Activated B cell treated with CpG ODN at 0.5 μM for 24 hours (primary cell): ENCODE data around the gene MARS1. TPM values are rescaled to one million over a fixed set of nuclear protein-coding genes. Genes with fewer than 3 reads are reported as not detected.

Source experiments
- ATAC-seq: fragments of 200-7000 bp; cut with Tn5 transposase; one replicate; pipeline ENCODE4 v1.10.0; 2021; ENCODE audit warnings: low read depth, mild to moderate bottlenecking, moderate library complexity
- CTCF ChIA-PET: fragments of 350-600 bp; sonication (Branson Sonifier 250); formaldehyde crosslinking; loops from one replicate; lab custom pipeline; 2021; ENCODE audit warnings: antibody characterized with exemption; lab: Charles Lee
- POLR2A ChIA-PET: fragments of 350-600 bp; sonication (Branson Sonifier 250); formaldehyde crosslinking; loops from one replicate; lab custom pipeline; 2021; ENCODE audit warnings: antibody characterized with exemption; lab: Charles Lee
- DNase-seq: peaks from one replicate; pipeline ENCODE4 v3.0.0; 2022
- H3K27ac Mint-ChIP-seq: one replicate; pipeline ENCODE4 v1.8.0; 2020; ENCODE audit warnings: mixed read lengths
- H3K27me3 Mint-ChIP-seq: one replicate; pipeline ENCODE4 v1.8.0; 2021; ENCODE audit warnings: mixed read lengths
- H3K36me3 Mint-ChIP-seq: one replicate; pipeline ENCODE4 v1.8.0; 2021; ENCODE audit warnings: low read depth, mixed read lengths
- H3K4me1 Mint-ChIP-seq: one replicate; pipeline ENCODE4 v1.8.0; 2021; ENCODE audit warnings: mixed read lengths
- H3K4me3 Mint-ChIP-seq: one replicate; pipeline ENCODE4 v1.8.0; 2020; ENCODE audit warnings: mild to moderate bottlenecking, mixed read lengths
- H3K9me3 Mint-ChIP-seq: one replicate; pipeline ENCODE4 v1.8.0; 2020; ENCODE audit warnings: mixed read lengths
- intact Hi-C: fragments of 100-400 bp; cut with micrococcal nuclease; formaldehyde crosslinking; loops from one replicate; pipeline ENCODE4 v1.15.1; 2024
- total RNA-seq: library from RNA; stranded (reverse); gene quantifications from 2 replicates; pipeline ENCODE4 v1.2.3, GENCODE V29; 2022
- TF ChIP-seq, protein P1 (sequence below): fragments of 200-600 bp; IDR thresholded peaks from one replicate; pipeline ENCODE4 v1.8.0; 2022; ENCODE audit warnings: antibody characterized with exemption, mild to moderate bottlenecking

Gene MARS1
- total RNA-seq, 1 donor from 2014 or later: 425 TPM

DNA sequence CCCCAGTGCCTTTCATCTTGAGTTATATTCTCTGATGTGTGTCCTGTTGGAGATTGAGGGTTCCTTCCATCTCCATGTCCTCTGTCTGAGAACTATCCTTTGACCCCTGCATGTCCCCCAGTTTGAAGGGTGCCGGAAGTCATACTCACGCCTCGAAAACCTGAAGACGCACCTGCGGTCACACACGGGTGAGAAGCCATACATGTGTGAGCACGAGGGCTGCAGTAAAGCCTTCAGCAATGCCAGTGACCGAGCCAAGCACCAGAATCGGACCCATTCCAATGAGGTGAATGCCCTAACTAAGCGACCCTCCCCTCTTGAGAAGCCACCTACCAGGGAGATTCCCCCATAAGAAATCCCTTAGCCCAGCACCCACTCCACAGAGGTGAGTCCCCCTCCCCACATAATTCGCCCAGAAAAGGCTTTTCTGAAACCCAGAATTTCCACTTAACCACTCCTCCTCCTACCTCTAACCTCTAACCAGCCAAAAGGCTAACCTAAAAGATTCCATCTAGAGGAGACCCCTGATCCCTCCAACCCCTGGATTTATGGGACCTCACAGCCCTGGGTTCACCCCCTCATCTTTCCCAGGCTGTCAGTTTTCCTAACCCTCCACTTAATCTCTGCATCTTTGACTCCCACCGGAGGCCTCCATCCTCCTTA lies 20.5 kb upstream of the MARS1 start:
- Mint-ChIP-seq H3K4me3 (no peak overlapping the region), H3K9me3 (no peaks in the 10 kb centered on the region), H3K27me3 (no peaks in the 10 kb centered on the region), H3K27ac (no peak overlapping the region), H3K4me1 (peaks cover 23% of the 10 kb centered on the region), H3K36me3 (peaks cover 46% of the 10 kb centered on the region)
- intact Hi-C loops: no loop called here
- ATAC-seq: no peak
- DNase-seq: no peak
- TF ChIP-seq, protein P1, sequence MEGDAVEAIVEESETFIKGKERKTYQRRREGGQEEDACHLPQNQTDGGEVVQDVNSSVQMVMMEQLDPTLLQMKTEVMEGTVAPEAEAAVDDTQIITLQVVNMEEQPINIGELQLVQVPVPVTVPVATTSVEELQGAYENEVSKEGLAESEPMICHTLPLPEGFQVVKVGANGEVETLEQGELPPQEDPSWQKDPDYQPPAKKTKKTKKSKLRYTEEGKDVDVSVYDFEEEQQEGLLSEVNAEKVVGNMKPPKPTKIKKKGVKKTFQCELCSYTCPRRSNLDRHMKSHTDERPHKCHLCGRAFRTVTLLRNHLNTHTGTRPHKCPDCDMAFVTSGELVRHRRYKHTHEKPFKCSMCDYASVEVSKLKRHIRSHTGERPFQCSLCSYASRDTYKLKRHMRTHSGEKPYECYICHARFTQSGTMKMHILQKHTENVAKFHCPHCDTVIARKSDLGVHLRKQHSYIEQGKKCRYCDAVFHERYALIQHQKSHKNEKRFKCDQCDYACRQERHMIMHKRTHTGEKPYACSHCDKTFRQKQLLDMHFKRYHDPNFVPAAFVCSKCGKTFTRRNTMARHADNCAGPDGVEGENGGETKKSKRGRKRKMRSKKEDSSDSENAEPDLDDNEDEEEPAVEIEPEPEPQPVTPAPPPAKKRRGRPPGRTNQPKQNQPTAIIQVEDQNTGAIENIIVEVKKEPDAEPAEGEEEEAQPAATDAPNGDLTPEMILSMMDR: no peak
- POLR2A ChIA-PET: interaction anchor here (1.3 kb wide), 1 partner anchor 13 kb away, joined by 5 read pairs; the partner anchor contains the start of gene ARHGAP9
- CTCF ChIA-PET: no interaction called here

DNA sequence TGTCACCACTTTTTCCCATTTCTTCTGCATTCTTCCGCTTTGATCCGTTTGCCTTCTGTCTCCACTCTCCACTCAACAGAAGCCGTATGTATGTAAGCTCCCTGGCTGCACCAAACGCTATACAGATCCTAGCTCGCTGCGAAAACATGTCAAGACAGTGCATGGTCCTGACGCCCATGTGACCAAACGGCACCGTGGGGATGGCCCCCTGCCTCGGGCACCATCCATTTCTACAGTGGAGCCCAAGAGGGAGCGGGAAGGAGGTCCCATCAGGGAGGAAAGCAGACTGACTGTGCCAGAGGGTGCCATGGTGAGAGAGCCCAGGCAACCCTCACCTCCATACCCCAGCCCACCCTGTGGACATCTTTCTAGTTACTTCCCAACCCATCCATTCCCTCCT lies 20.0 kb upstream of the MARS1 start:
- H3K9me3 Mint-ChIP-seq: no peaks in the 10 kb centered on the region
- ChIA-PET CTCF (no interaction called here), POLR2A (no interaction called here)
- H3K27me3 Mint-ChIP-seq: no peaks in the 10 kb centered on the region
- ATAC-seq (no peak), DNase-seq (no peak)
- H3K4me3 Mint-ChIP-seq: no peak overlapping the region
- H3K27ac Mint-ChIP-seq: peak overlapping the region; percentile 9
- peaks cover 48% of the 10 kb centered on the region for H3K36me3 Mint-ChIP-seq
- intact Hi-C loops: no loop called here
- H3K4me1 Mint-ChIP-seq: peaks cover 23% of the 10 kb centered on the region
- TF ChIP-seq, protein P1: no peak

DNA sequence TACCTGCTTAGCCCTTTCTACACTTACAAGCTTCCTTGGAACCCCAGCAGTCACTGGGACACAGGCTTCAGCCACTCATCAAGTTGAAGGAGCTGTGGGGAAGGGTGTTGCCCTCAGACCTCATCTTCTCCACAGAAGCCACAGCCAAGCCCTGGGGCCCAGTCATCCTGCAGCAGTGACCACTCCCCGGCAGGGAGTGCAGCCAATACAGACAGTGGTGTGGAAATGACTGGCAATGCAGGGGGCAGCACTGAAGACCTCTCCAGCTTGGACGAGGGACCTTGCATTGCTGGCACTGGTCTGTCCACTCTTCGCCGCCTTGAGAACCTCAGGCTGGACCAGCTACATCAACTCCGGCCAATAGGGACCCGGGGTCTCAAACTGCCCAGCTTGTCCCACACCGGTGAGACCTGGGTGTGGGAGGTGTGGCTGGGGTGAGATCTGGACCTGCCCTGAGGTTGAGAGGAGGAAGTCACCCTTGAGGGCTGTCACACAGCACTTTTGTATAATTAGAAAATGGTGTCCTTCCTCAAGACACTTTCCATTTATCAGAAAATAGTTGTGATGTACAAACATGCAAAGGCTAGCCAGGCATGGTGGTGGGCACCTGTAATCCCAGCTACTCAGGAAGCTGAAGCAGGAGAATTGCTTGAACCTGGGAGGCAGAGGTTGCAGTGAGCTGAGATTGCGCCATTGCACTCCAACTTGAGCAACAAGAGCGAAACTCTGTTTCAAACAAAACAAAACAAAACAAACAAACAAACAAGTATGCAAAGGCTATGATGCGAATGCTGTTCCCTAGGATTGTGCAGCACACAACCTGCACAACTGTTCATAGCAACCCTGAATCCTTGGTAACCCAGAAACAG lies 18.3 kb upstream of the MARS1 start:
- peaks cover 24% of the 10 kb centered on the region for H3K4me1 Mint-ChIP-seq
- DNase-seq: no peak
- TF ChIP-seq, protein P1: no peak
- no peaks in the 10 kb centered on the region for H3K9me3 Mint-ChIP-seq
- H3K4me3 Mint-ChIP-seq: no peak overlapping the region
- ATAC-seq: no peak
- H3K36me3 Mint-ChIP-seq: peaks cover 60% of the 10 kb centered on the region
- ChIA-PET CTCF (interaction anchor here (1.5 kb wide), 1 partner anchor 11 kb away, joined by 3 read pairs; the partner anchor contains the start of gene GLI1), POLR2A (interaction anchor here (0.8 to 1.9 kb wide), 3 partner anchors 10 to 11 kb away, joined by 3 to 5 read pairs (median 3); partner anchors contain the start of genes ARHGAP9 and GLI1)
- H3K27me3 Mint-ChIP-seq: no peaks in the 10 kb centered on the region
- no peak overlapping the region for H3K27ac Mint-ChIP-seq
- intact Hi-C loops: no loop called here

DNA sequence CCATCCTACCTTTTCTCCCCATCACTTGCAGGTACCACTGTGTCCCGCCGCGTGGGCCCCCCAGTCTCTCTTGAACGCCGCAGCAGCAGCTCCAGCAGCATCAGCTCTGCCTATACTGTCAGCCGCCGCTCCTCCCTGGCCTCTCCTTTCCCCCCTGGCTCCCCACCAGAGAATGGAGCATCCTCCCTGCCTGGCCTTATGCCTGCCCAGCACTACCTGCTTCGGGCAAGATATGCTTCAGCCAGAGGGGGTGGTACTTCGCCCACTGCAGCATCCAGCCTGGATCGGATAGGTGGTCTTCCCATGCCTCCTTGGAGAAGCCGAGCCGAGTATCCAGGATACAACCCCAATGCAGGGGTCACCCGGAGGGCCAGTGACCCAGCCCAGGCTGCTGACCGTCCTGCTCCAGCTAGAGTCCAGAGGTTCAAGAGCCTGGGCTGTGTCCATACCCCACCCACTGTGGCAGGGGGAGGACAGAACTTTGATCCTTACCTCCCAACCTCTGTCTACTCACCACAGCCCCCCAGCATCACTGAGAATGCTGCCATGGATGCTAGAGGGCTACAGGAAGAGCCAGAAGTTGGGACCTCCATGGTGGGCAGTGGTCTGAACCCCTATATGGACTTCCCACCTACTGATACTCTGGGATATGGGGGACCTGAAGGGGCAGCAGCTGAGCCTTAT lies 17.4 kb upstream of the MARS1 start:
- no peak overlapping the region for H3K27ac Mint-ChIP-seq
- H3K4me1 Mint-ChIP-seq: peaks cover 27% of the 10 kb centered on the region
- H3K9me3 Mint-ChIP-seq: no peaks in the 10 kb centered on the region
- H3K4me3 Mint-ChIP-seq: no peak overlapping the region
- TF ChIP-seq, protein P1: no peak
- ATAC-seq (no peak), DNase-seq (no peak)
- intact Hi-C loops: no loop called here
- ChIA-PET POLR2A (interaction anchor here (0.8 to 1.9 kb wide), 3 partner anchors 9 to 50 kb away, joined by 3 to 5 read pairs (median 3); partner anchors contain the start of gene ARHGAP9), CTCF (interaction anchor here (1.5 kb wide), 1 partner anchor 12 kb away, joined by 3 read pairs; the partner anchor contains the start of gene GLI1)
- H3K27me3 Mint-ChIP-seq: no peaks in the 10 kb centered on the region
- peaks cover 65% of the 10 kb centered on the region for H3K36me3 Mint-ChIP-seq
